A549 (cell line): ENCODE results near the gene C4orf46. TPM values are rescaled to one million over a fixed set of nuclear protein-coding genes. Genes with fewer than 3 reads are reported as not detected.
"Not testable (repeated sequence)": the region's sequence is repeated elsewhere in the genome, so short reads cannot be mapped to it uniquely, and the experiment has no call there.

Experiments used
- ATAC-seq, 2 experiments: fragments of 200-7000 bp in 1 of 2; fragments of >200 bp in 1 of 2; cut with Nextera tagmentation in 1 of 2; cut with Tn5 transposase in 1 of 2; 3 replicates each; pipeline versions ENCODE4 v1.8.0 to v1.9.1; 2018 to 2020; ENCODE audit warnings: mild to moderate bottlenecking in 1 of 2, moderate library complexity in 1 of 2
- CTCF ChIA-PET: fragments of 300-600 bp; sonication (Branson Sonifier 250); formaldehyde crosslinking; extraction: SDS; loops from one replicate; lab custom pipeline; 2021; ENCODE audit warnings: antibody characterized with exemption, inconsistent platforms; lab: Yijun Ruan, JAX
- POLR2A ChIA-PET: fragments of 350-600 bp; formaldehyde crosslinking; extraction: SDS; loops from one replicate; lab custom pipeline; 2021; ENCODE audit warnings: antibody characterized with exemption, inconsistent platforms; lab: Yijun Ruan, JAX
- DNase-seq, 2 experiments: peaks; one replicate each; pipeline versions ENCODE4 v3.0.0 to v3.0.0-alpha.2; 2011 to 2016; ENCODE audit warnings: low read depth in 1 of 2, low spot score in 1 of 2
- FAIRE-seq: peaks from 2 replicates; lab custom pipeline; 2011; peaks lifted over from hg19 to GRCh38; lab: Jason Lieb, UNC
- H3K27ac ChIP-seq, 2 experiments: fragments of >200 bp; sonication (Bioruptor Twin); formaldehyde crosslinking; 3 replicates each; pipeline ENCODE4 v1.5.1; 2016 to 2017
- H3K4me1 ChIP-seq: fragments of >200 bp; sonication (Bioruptor Twin); formaldehyde crosslinking; 3 replicates; pipeline ENCODE4 v1.6.1; 2016
- H3K4me2 ChIP-seq: fragments of >200 bp; sonication (Bioruptor Twin); formaldehyde crosslinking; 3 replicates; pipeline ENCODE4 v1.6.1; 2016
- H3K4me3 ChIP-seq: fragments of >200 bp; sonication (Bioruptor Twin); formaldehyde crosslinking; 3 replicates; pipeline ENCODE4 v1.5.1; 2016
- H3K9me3 ChIP-seq: fragments of >200 bp; sonication (Bioruptor Twin); formaldehyde crosslinking; 3 replicates; pipeline ENCODE4 v1.6.1; 2016
- CEBPB ChIP-seq, 2 experiments: fragments of >200 bp in 1 of 2; sonication (Bioruptor Twin) in 1 of 2; formaldehyde crosslinking in 1 of 2; IDR thresholded peaks; 2 replicates each; pipeline ENCODE4 v1.6.1; 2012 to 2016
- CHD4 ChIP-seq: fragments of 200-600 bp; sonication (generic); IDR thresholded peaks from 2 replicates; pipeline ENCODE4 v1.6.1; 2016; ENCODE audit warnings: antibody characterized with exemption, mild to moderate bottlenecking, borderline replicate concordance
- EHF ChIP-seq: fragments of 250-450 bp; sonication (Bioruptor Pico); IDR thresholded peaks from 2 replicates; pipeline ENCODE4 v1.5.0; 2020; ENCODE audit warnings: mild to moderate bottlenecking
- FOSB ChIP-seq: fragments of 250-450 bp; sonication (Bioruptor Pico); IDR thresholded peaks from 2 replicates; pipeline ENCODE4 v1.5.0; 2020; ENCODE audit warnings: mild to moderate bottlenecking, moderate library complexity
- HDAC2 ChIP-seq: fragments of 200-600 bp; sonication (generic); IDR thresholded peaks from 2 replicates; pipeline ENCODE4 v1.6.1; 2016
- HOXB13 ChIP-seq: fragments of 250-450 bp; sonication (Bioruptor Pico); IDR thresholded peaks from 2 replicates; pipeline ENCODE4 v1.5.0; 2020; ENCODE audit warnings: low read depth, mild to moderate bottlenecking, moderate library complexity
- HOXB5 ChIP-seq: fragments of 250-450 bp; sonication (Bioruptor Pico); IDR thresholded peaks from 2 replicates; pipeline ENCODE4 v1.5.0; 2020; ENCODE audit warnings: mild to moderate bottlenecking, moderate library complexity
- JUN ChIP-seq, 2 experiments: fragments of >200 bp; sonication (Bioruptor Twin); formaldehyde crosslinking; IDR thresholded peaks; 2 replicates in 1 of 2; 3 replicates in 1 of 2; pipeline ENCODE4 v1.6.1; 2016 to 2017
- NR3C1 ChIP-seq: fragments of >200 bp; sonication (Bioruptor Twin); formaldehyde crosslinking; IDR thresholded peaks from 3 replicates; pipeline ENCODE4 v1.6.1; 2017
- RAD21 ChIP-seq, 2 experiments: fragments of >200 bp in 1 of 2; sonication (Bioruptor Twin) in 1 of 2; formaldehyde crosslinking in 1 of 2; IDR thresholded peaks in 1 of 2; conservative IDR thresholded peaks in 1 of 2; 2 replicates in 1 of 2; 3 replicates in 1 of 2; pipeline ENCODE4 v1.6.1; 2012 to 2018; ENCODE audit warnings: inconsistent platforms in 1 of 2
- RARB ChIP-seq: fragments of 250-450 bp; sonication (Bioruptor Pico); IDR thresholded peaks from 2 replicates; pipeline ENCODE4 v1.8.0; 2021; ENCODE audit warnings: mild to moderate bottlenecking, moderate library complexity
- RNF2 ChIP-seq: fragments of 200-600 bp; sonication (generic); IDR thresholded peaks from 2 replicates; pipeline ENCODE4 v1.6.1; 2016; ENCODE audit warnings: low read depth, mild to moderate bottlenecking, antibody characterized with exemption, moderate library complexity, borderline replicate concordance
- SMC3 ChIP-seq: fragments of >200 bp; sonication (Bioruptor Twin); formaldehyde crosslinking; IDR thresholded peaks from 3 replicates; pipeline ENCODE4 v1.6.1; 2018; ENCODE audit warnings: inconsistent platforms
- TP53 ChIP-seq: fragments of 250-450 bp; sonication (Bioruptor Pico); IDR thresholded peaks from 2 replicates; pipeline ENCODE4 v1.5.0; 2021; ENCODE audit warnings: mild to moderate bottlenecking, moderate library complexity
- ZFP36 ChIP-seq: fragments of 450-650 bp; IDR thresholded peaks from 2 replicates; pipeline ENCODE4 v1.6.1; 2014; ENCODE audit warnings: borderline replicate concordance; ENCODE audit not compliant: partially characterized antibody
- WGBS: methylation state at CpG from one replicate; pipeline ENCODE4 v1.1.6; 2017; ENCODE audit errors: missing lambda C conversion rate; 5-methylcytosine and 5-hydroxymethylcytosine counted together
- polyA plus RNA-seq, 4 experiments: library from polyadenylated mRNA; depleted of rRNA in 3 of 4; stranded (reverse); fragments of >200 nt; fragmentation: RNase III in 1 of 4; extraction: RNeasy Plus Mini Kit Qiagen cat#74134 plus additional on column Dnase treatment in 1 of 4; gene quantifications; 2 replicates in 3 of 4; 3 replicates in 1 of 4; pipeline ENCODE4 v1.2.3, GENCODE V29; 2011 to 2017
- TF ChIP-seq, protein P1 (sequence below): IDR thresholded peaks from 2 replicates; pipeline ENCODE4 v1.6.1; 2012; ENCODE audit warnings: low read depth, borderline replicate concordance
- TF ChIP-seq, protein P2 (sequence below): fragments of 150-350 bp; IDR thresholded peaks from 2 replicates; pipeline ENCODE4 v1.6.1; 2014; ENCODE audit warnings: low read depth, mild to moderate bottlenecking, low read length
- TF ChIP-seq, protein P3 (sequence below): fragments of >200 bp; sonication (Bioruptor Twin); formaldehyde crosslinking; IDR thresholded peaks from 3 replicates; pipeline ENCODE4 v1.6.1; 2016
- TF ChIP-seq, protein P4 (sequence below): fragments of 250-450 bp; sonication (Bioruptor Pico); IDR thresholded peaks from 2 replicates; pipeline ENCODE4 v1.5.0; 2021; ENCODE audit warnings: mild to moderate bottlenecking, moderate library complexity, borderline replicate concordance

Gene C4orf46
- polyA plus RNA-seq, 2 of the 4 experiments (the other 2 are of a cell fraction) = 10.7 to 23.7 TPM

DNA sequence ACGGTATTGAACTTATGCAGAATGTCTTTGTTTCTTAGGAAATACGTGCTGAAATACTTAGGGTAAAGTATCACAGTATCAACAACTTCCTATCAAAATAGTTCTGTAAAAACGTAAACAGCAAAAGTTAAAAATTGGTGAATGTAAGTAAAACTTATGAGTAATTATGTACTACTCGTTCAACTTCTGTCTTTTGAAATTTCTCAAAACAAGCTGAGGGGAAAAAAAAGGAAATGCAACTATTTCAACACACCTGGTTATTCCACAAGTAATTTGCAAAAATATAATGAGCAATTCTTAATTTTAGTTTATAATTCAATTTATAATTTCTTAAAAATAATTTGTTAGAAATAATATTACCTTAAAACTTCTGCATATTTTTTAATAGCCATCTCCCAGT is 43.2 kb upstream of the C4orf46 start:
- ATAC-seq (no peak), DNase-seq (no peak), FAIRE-seq (no peak)
- TF ChIP-seq CEBPB (IDR thresholded peaks at IDR 0.05) (no peak), NR3C1 (no peak), SMC3 (no peak), TP53 (CRISPR knock-in tag) (no peak), HOXB13 (CRISPR knock-in tag) (no peak), RNF2 (no peak), HDAC2 (no peak), EHF (no peak), ZFP36 (no peak), RAD21 (conservative IDR thresholded peaks at IDR 0.05 in 1 of 2, IDR thresholded peaks at IDR 0.05 in 1 of 2) (no peak), RARB (CRISPR knock-in tag) (no peak), HOXB5 (CRISPR knock-in tag) (no peak), FOSB (CRISPR knock-in tag) (no peak), CHD4 (no peak), JUN (IDR thresholded peaks at IDR 0.05) (no peak)
- TF ChIP-seq, protein P1, sequence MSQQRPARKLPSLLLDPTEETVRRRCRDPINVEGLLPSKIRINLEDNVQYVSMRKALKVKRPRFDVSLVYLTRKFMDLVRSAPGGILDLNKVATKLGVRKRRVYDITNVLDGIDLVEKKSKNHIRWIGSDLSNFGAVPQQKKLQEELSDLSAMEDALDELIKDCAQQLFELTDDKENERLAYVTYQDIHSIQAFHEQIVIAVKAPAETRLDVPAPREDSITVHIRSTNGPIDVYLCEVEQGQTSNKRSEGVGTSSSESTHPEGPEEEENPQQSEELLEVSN = no peak
- TF ChIP-seq, protein P2, sequence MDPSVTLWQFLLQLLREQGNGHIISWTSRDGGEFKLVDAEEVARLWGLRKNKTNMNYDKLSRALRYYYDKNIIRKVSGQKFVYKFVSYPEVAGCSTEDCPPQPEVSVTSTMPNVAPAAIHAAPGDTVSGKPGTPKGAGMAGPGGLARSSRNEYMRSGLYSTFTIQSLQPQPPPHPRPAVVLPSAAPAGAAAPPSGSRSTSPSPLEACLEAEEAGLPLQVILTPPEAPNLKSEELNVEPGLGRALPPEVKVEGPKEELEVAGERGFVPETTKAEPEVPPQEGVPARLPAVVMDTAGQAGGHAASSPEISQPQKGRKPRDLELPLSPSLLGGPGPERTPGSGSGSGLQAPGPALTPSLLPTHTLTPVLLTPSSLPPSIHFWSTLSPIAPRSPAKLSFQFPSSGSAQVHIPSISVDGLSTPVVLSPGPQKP = no peak
- TF ChIP-seq, protein P3, sequence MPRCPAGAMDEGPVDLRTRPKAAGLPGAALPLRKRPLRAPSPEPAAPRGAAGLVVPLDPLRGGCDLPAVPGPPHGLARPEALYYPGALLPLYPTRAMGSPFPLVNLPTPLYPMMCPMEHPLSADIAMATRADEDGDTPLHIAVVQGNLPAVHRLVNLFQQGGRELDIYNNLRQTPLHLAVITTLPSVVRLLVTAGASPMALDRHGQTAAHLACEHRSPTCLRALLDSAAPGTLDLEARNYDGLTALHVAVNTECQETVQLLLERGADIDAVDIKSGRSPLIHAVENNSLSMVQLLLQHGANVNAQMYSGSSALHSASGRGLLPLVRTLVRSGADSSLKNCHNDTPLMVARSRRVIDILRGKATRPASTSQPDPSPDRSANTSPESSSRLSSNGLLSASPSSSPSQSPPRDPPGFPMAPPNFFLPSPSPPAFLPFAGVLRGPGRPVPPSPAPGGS = no peak
- TF ChIP-seq, protein P4, sequence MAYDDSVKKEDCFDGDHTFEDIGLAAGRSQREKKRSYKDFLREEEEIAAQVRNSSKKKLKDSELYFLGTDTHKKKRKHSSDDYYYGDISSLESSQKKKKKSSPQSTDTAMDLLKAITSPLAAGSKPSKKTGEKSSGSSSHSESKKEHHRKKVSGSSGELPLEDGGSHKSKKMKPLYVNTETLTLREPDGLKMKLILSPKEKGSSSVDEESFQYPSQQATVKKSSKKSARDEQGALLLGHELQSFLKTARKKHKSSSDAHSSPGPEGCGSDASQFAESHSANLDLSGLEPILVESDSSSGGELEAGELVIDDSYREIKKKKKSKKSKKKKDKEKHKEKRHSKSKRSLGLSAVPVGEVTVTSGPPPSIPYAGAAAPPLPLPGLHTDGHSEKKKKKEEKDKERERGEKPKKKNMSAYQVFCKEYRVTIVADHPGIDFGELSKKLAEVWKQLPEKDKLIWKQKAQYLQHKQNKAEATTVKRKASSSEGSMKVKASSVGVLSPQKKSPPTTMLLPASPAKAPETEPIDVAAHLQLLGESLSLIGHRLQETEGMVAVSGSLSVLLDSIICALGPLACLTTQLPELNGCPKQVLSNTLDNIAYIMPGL (CRISPR knock-in tag) = no peak
- POLR2A ChIA-PET = no interaction called here
- Histone ChIP-seq H3K9me3 (no peaks in the 10 kb centered on the region), H3K27ac (no peak overlapping the region), H3K4me1 (no peaks in the 10 kb centered on the region), H3K4me2 (no peak overlapping the region), H3K4me3 (no peak overlapping the region)
- WGBS = 90% methylated on average over 4 of the region's 4 CpGs
- CTCF ChIA-PET = interaction anchor here (0.6 kb wide), 1 partner anchor 467 kb away, joined by 4 read pairs; no protein-coding TSS in a partner anchor

DNA sequence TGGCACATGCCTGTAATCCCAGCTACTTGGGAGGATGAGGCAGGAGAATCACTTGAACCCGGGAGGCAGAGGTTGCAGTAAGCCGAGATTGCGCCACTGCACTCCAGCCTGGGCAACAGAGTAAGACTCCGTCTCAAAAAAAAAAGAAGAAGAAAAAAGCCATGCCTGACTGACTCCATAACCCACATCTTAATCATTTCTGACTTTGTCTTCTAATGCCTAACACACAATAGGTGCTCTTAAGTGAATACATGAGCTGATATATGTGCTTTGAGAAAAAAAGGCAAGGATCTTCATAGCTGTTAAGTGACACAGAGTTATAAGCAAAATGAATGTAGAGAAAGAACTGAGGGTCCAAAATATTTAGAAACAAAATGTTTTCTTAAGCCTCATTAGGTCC is 40.9 kb upstream of the C4orf46 start:
- FAIRE-seq, ATAC-seq, CTCF ChIA-PET, POLR2A ChIA-PET, H3K27ac ChIP-seq, H3K4me3 ChIP-seq, H3K4me2 ChIP-seq, H3K4me1 ChIP-seq, H3K9me3 ChIP-seq, DNase-seq: not testable (repeated sequence)
- 96% methylated on average over 4 of the region's 4 CpGs for WGBS

DNA sequence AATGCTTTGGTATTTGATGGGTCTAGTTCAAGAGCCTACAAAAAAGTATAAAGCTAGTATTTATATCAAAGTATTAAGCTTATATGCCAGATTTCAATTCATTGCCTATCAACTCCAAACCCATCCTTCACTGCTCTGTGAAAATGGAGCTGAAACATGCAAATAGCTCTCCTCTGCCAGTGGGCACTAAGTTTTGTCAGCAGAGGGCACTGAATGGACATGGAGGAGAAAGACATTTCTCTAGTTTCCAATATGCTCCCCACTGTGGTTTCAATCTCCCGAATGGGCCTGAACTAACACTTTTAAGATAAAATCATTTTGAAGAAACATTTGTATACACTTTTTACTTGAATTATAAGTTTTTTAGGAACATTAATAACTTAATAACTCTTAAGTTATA is 39.1 kb upstream of the C4orf46 start:
- DNase-seq (peak in 1 of 2 experiments; percentile 11), ATAC-seq (peak; percentile 49 to 50; a peak in 1 of 6 replicates), FAIRE-seq (no peak)
- Histone ChIP-seq H3K9me3 (no peaks in the 10 kb centered on the region), H3K4me2 (no peak overlapping the region), H3K4me3 (no peak overlapping the region), H3K27ac (no peak overlapping the region), H3K4me1 (no peaks in the 10 kb centered on the region)
- TF ChIP-seq, protein P2 = no peak
- TF ChIP-seq RAD21 (conservative IDR thresholded peaks at IDR 0.05 in 1 of 2, IDR thresholded peaks at IDR 0.05 in 1 of 2) = peak; percentile 21 to 41; a peak in 2 of 5 replicates
- CTCF ChIA-PET = interaction anchor here (0.6 to 1.1 kb wide), 5 partner anchors 9 to 622 kb away, joined by 3 to 4 read pairs (median 3); no protein-coding TSS in a partner anchor
- POLR2A ChIA-PET = no interaction called here
- 82% methylated on average over 1 of the region's 1 CpG for WGBS
